ENCODE results near the gene PPIL1.
A peak's percentile ranks its signal among the peaks of the same experiment; 100 is the strongest.
"Not testable (repeated sequence)": the region's sequence is repeated elsewhere in the genome, so short reads cannot be mapped to it uniquely, and the experiment has no call there.

Gene PPIL1

DNA sequence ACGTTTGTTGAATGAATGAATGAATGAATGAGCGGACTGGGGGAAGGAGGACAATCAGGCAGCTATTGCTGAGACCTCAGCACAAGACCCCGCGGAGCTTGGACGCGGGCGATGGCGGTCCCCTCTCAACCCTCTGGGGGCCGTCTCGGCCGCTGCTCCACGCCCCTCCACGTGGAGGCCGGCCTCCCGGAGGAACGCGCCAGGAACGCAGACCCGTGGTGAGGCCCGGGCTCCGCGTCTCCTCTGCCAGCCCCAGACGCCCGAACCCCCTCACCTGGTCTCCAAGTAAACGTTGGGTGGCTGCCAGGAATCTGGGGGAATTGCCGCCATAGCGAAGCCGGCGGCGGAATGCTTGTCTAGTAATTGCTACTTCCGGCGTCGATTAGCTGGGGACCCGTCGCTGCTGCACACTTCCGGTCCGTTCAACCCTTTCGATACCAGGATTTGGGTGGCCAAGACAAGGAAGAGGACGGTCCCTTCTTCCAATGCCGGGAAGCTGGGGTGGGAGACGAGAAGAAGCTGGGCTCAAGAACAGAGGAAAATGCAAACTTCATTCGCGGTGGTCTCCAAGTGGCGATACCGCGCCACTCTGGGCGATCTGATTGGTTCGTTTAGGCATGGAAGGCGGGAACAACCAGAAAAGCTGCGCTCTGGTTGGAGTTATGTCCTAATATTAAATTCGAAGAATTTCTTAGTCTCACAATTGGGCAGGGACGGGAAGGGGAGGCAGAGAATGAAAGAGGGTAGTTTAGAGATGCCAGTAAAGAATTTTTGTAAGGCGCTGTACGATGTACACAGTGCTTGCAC, at the start of gene PPIL1:
Gene PPIL1, minus strand, starts transcription at position 361 of the 807 bp plus-strand sequence. Its CDS starts 31 bp downstream, at position 330.
- DNase-seq (ENCODE audit: low spot score) = peak; percentile 90

DNA sequence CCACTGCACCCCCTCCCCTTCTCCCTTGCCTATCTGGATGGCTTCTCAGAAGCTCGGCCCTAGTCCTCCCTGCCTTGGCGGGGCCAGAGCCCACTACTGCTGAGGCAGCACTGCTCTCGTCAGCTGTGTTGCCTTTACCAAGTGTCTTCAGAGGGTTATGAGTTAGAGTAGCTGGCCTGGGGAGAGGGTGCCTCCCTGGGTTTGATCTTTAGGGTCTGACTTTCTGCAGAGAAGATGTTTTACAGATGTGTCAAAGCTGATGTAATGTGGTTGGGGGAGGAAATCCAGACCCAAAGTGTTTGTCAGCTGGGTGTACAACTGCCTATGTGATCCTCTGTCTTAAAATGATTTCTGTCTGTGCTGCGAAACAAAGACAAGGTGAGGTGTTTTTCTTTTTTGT, 49.5 kb upstream of the PPIL1 start:
- no peak for DNase-seq (ENCODE audit: low spot score)

DNA sequence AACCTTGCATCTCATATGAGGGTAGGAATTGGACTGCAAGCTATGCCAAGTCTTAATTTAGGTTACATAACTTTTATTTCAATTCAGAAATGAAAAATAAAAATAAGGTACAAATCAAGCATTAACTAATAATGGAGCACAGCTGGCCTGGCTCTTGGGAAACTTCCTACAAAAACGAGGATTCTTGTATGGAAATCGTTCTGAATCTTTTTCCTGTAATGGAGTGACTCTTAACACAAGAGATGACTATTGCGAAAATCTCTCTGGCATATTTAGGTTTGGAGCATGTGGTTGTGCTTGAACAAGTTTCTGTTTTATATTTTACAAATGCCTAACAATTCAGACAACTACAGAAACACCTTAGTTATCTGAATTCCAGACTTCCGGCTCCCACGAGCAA, 45.9 kb upstream of the PPIL1 start:
- no peak for DNase-seq (ENCODE audit: low spot score)

DNA sequence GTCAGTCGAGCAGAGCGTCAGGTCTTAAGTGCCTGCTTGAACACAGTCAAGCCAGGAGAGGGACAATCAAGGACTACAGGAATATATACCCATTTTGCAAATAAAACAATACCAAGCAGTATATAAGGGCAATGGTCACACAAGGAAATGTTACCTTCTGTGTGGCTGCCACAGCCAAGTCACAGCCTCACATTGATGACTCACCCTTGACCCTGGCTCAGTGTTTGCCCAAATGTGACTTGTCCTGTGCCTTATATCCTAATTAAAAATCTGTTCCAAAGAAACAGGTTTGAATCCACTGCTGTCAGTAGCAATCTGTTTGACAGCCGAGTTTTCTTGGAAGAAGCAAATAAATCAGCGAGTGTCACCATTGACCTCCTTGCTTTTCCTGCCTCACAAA, 45.4 kb upstream of the PPIL1 start:
- no peak for DNase-seq (ENCODE audit: low spot score)

DNA sequence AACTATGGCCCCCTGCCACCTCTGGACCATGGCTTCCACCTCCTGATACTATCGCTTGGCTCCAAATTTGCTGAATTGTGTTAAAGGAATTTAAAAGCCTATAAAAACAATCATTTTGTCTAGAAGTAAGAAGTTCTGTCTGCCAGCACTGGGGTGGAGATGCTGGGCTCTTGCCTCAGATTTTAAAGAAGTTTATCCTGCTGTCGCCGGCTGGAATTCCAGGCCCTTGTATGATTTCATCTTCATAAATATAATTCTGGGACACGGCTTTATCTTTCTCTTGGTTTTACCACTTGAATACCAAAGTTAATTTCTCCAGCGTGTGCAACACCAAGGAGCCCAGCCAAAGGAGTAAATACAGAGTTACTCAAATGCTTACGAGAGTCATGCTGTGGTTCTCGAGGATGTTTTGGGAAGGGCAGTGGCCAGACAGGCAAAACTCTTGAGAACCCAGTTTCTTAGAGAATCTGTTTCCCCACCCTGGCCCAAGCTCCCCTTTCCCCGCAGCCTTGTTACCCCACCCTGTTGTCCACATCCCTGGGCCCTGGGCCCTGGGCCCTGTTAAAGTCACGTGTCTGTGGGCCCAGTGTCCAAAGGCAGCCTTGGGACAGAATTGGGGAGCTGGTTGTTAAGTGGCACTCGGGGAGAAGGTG, 43.1 kb upstream of the PPIL1 start:
- DNase-seq (ENCODE audit: low spot score) = no peak

DNA sequence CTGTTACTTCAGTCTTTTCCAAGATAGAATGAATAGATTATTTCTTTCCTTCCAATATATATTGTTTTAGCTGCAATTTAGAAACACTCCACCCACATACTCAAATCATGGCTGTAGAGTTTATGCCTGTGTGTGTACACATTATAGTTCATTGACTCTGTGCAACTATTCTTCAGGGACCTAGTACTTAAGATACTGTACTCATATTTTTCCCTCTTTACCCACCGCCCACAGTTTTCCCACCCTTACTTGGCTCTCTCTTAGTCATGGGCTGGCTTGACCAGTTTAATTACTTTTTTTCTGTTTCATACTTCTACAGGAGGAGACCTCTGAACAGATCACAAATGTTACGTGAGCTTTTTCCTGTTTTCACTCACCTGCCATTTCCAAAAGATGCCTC, 41.5 kb upstream of the PPIL1 start:
- no peak for DNase-seq (ENCODE audit: low spot score)

DNA sequence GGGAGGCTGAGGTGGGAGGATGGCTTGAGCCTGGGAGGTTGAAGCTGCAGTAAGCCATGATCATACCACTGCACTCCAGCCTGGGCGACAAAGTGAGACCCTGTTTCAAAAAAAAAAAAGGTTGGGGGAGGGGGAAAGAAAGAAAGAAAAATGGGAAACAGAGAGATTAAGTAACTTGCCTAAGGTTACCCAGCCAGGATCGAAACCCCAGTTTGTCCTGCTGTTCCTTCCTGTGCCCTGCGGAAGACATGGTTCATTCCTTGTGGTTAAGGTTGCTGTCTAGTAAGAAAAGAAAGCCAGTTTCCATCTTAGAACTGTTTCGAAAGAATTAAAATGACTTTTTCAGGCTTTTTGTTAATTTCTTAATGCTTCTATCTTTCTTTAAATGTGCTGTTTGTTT, 41.0 kb upstream of the PPIL1 start:
- DNase-seq (ENCODE audit: low spot score) = no peak

DNA sequence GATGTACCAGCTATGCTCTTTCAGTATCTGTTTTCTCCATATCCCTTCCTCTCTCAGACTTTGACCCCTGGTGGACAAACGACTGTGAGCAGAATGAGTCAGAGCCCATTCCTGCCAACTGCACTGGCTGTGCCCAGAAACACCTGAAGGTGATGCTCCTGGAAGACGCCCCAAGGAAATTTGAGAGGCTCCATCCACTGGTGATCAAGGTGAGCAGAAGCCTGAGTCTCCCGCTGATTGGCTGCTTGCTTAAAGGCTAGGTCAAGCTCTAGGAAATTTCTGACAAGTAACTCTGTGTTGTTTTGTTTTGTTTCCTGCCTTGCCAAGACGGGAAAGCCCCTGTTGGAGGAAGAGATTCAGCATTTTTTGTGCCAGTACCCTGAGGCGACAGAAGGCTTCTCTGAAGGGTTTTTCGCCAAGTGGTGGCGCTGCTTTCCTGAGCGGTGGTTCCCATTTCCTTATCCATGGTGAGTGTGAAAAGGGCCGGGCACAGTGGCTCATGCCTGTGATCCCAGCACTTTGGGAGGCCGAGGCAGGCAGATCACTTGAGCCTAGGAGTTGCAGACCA, 39.7 kb upstream of the PPIL1 start:
- DNase-seq (ENCODE audit: low spot score) = peak; percentile 61

DNA sequence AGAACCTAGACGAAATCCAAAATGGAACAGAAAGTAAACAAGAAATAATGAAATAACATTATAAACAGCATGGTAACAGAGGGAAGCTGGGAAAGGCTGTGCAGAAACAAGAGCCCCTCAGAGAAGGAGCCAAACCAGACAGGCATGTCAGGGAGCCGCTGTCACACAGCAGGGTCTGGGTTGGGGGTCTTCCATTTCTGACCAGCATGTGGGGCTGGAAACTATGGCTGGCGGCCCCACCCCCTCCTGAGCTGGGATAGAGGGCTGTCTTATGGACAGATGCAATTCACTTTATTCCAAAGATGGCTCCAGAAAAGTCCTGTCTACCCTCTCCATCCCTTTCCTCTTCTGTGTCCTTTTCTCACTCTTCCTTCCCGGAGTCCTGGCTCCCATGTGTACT, 38.5 kb upstream of the PPIL1 start:
- DNase-seq (ENCODE audit: low spot score) = no peak

DNA sequence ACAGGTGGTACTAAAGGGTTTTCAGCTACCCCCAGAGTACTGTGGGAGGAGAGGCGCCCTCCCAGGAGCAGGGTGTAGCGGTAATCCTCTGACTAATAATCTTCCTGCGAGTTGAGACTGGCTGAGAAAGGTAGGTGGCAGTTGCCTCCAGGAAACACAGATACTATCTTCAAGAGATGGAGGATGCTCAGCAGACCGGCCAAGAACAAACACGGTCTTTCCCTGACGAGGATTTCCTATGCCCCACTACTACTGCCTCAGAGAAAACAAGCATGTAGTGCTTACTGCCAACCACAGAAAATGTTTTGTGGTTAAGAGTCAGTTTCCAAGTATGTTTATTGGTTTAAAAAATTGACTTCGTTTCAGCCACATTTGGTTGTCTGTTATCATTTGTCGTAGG, 38.0 kb upstream of the PPIL1 start:
- DNase-seq (ENCODE audit: low spot score) = peak; percentile 16

DNA sequence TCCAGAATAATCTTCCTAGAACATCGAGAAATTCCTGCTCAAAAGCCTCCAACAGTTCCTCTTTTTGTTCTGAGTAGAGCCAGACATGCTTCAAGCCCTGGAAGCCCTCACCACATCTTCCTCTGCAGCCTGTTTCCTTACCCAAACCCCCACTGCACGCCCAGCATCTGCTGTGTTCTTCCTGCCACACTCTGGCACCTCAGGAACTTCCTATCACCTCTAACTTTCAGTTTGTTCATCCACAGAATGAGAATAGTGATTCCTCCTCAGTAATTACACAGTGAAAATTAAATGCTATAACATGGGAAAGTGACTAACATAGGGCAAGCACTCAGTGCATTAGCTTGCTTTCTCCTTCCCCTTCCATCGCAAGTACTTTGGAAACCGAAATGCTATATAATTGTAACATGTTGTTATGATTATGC, 37.4 kb upstream of the PPIL1 start:
- peak; percentile 58 for DNase-seq (ENCODE audit: low spot score)

DNA sequence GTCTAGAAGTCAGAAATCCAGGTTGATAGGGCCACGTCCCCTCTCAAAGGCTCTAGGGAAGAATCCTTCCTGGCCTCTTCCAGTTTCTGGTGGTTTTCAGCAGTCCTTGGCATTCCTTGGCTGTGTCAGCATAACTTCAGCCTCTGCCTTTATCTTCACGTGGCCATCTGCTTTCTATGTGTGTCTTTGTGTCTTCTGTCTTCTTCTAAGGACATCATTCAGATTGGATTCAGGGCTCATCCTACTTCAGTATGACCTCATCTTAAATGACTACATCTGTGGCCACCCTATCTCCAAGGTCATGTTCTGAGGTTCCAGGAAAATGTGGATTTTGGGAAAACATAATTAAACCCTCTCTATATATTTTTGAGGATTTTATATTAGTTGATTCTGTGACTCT, 34.1 kb upstream of the PPIL1 start:
- peak; percentile 40 for DNase-seq (ENCODE audit: low spot score)

DNA sequence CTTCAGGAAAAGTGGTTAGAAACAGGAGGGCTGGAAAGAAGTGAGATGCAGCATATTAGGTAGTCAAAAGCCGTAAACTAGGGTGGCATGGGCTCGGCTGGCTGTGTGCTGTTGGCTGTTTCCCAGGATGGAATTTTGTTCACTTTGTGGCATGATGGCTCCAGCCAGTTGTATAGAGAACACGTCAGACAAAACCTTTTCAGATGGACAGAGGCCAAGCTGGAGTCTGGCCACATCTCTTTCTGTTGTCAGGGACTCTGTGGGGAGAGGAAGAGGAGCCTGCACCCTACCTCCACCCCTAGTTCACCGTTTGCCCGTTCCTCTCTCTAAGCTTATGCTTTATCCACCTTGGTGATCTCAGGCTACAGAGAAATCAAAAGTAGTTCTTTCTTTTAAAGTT, 33.2 kb upstream of the PPIL1 start:
- peak; percentile 75 for DNase-seq (ENCODE audit: low spot score)

DNA sequence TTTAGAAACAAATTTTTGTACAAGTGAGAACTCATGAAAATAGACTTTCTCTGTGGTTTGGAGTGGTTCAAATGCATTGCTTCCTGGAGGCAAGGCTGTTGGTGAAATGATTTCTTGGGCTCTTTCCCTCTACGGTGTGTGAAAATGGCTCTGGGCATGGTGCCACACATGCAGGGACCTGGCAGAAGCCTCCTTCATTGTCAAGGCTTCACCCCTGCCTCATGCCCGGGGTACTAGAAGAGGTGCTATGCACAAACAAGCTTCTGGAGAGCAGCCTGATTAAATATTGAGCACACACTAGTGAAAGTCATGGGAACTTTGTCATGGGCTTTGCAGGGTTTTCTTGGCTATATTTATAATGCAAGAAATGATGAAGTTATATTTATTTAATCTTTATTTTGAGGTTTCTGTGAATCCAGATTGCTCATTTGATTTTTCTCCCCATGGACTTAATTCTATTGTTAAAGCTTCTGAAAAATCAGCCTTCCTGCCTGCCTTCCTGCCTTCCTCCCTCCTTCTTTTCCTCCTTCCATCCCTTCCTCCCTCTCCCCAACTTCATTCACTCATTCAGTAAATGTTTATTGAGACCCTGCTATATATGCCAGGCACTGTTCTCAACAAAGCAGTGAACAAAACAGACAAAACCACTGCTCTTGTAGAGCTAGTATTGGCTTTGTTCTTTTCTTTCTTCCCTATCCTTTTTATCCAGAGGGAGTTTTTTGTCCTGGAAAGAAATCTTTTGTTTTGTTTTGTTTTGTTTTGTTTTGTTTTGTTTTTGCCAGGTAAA, 32.1 kb upstream of the PPIL1 start:
- peak; percentile 61 for DNase-seq (ENCODE audit: low spot score)

DNA sequence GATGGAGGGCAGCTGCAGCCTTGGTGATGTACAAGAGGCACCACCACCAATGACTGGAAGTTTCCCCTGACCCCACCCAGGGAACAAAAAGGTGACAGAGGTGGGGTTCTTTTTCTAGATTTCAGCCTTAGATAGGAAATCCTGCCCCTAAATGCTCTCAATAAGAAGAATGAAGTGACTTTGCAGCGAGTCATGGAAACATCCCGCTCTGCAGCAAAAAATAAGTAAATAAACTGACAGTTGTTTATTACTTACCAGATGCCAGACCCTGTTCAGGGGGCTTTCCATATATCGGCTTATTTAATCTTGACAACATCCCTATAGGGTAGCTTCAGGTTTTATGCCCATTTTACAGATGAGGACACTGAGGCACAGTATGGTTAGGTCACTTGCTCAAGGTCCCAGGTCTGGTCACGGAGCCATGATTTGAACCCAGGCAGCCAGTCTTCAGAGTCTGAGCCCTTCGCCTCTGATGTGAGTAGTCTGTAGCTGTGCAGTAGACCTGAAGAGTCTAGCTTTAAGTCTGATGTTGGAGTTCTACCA, 30.3 kb upstream of the PPIL1 start:
- no peak for DNase-seq (ENCODE audit: low spot score)

DNA sequence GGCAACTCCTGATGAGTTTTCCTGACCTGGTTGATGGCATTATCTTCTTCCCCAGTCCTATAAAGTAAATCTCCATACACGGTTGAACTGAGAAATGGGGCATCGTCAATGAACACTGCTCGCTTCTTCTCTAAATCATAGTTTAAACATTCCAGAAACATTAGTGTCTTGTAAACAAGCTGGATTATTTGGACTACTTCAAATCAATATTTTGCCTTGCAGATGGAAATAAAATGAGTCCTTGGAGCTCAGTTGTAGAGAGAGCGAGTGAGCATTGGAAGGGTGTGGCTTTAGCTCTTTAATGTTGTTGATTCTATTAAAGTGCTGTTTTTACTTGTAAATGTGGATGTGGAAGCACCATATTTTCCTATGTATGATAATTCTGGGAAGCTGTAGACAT, 29.5 kb upstream of the PPIL1 start:
- no peak for DNase-seq (ENCODE audit: low spot score)

DNA sequence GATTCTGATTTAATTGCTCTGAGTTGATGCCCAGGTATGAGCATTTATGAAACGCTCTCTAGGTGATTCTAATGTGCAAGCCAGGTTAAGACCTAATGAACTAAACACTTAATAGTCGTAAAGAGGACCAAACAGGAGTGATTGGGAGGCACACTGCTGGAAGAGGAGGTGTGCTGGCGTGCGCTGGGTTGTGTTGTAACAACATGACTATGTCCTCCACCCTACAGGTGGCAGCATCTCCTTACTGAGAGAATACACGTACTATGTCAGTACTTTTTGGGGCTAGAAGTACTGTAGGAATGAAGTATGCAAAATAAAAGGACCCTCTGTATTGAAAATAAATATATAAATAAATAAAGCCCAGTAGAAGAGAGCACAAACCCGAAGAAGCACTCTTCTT, 23.0 kb upstream of the PPIL1 start:
- no peak for DNase-seq (ENCODE audit: low spot score)

DNA sequence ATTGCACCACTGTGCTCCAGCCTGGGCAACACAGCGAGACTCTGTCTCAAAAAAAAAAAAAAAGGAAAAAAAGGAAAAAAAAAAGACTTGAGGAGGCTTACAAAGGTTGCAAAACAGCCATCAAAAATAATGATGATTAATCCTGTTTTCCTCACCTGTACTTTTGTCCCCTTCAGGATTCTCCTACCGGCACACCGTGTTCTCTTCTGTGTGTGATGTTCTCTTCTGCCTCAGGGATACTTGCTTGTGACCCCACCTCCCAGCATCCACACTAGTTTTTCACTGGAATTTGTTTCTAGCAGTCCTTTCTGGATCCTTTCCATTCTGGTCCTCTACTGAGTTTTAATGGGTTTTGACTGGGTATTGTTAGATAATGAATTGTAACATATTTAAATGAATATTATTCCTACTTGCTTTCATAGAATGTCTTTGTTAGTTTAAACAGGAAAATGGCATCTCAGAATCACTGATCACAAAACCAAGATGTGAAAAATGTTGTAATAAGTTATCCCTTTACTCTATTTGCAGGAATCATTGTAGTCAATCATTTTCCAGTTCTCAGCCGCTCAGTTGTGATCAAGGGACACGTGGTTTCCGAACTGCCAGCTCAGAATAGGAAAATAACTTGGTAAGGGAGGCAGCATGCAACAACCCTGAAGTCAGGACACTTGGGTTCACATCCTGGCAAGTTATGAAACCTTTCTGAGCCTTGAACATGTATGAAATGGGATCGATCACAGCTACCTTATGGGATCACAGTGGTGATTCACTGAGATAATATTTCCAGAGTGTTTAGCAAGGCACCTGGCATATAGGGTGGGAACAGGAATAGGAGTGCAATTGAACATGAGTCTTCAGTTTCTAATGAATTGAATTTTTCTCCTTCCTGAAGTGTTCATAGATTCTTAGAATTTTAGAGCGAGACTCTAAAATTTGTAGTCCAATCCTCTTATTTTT, 19.7 kb upstream of the PPIL1 start:
- DNase-seq (ENCODE audit: low spot score) = no peak

DNA sequence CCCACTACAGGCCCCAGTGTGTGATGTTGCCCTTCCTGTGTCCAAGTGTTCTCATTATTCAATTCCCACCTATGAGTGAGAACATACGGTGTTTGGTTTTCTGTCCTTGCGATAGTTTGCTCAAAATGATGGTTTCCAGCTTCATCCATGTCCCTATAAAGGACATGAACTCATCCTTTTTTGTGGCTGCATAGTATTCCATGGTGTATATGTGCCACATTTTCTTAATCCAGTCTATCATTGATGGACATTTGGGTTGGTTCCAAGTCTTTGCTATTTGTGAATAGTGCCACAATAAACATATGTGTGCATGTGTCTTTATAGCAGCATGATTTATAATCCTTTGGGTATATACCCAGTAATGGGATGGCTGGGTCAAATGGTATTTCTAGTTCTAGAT, 16.6 kb upstream of the PPIL1 start:
- not testable (repeated sequence) for DNase-seq (ENCODE audit: low spot score)

DNA sequence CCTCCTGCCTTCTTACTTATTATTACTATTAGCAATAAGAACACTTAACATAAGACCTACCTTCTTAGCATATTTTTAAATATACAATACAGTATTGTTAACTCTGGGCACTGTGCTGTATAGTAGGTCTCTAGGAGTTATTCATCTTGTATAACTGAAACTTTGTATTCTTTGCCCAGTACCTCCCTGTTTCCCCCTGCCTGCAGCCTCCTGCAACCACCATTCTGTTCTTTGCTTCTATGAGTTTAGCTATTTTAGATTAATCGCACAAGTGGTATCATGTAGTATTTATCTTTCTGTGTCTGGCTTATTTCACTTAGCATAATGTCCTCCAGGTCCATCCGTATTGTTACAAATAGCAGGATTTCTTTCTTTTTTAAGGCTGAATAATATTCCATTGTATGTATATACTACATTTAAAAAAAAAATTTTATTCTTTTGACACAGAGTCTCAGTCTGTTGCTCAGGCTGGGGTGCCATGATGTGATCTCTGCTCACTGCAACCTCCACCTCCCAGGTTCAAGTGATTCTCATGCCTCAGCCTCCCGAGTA, 15.6 kb upstream of the PPIL1 start:
- no peak for DNase-seq (ENCODE audit: low spot score)

Measured in pons (tissue), 1 donor.